ENCODE measurements around the gene SBF2. TPM values are rescaled to one million over a fixed set of nuclear protein-coding genes. Genes with fewer than 3 reads are reported as not detected.

SBF2 gene
- total RNA-seq, 2 experiments from 2014 or later: 14.2 to 15.2 TPM

- H3K4me1 Mint-ChIP-seq (ENCODE audit: low read depth): no peaks in the 10 kb centered on the region
- ATAC-seq (ENCODE audit: poor library complexity): no peak
- intact Hi-C loops (cut with DNase I, micrococcal nuclease): no loop called here
- POLR2A ChIA-PET: no interaction called here
- CTCF ChIA-PET: no interaction called here
- Histone ChIP-seq H3K9me3 (ENCODE audit: control insufficient read depth in 1 of 2, insufficient read depth in 1 of 2, low read length in 2 of 2) (no peaks in the 10 kb centered on the region), H3K36me3 (ENCODE audit: insufficient read depth, low read length) (no peaks in the 10 kb centered on the region), H3K27me3 (ENCODE audit: control insufficient read depth in 1 of 2, insufficient read depth in 2 of 2, low read length in 2 of 2) (no peaks in the 10 kb centered on the region), H3K4me3 (ENCODE audit: low read length) (no peak overlapping the region), H3K27ac (ENCODE audit: low read depth in 1 of 2, low read length in 2 of 2) (no peak overlapping the region), H3K4me1 (ENCODE audit: insufficient read depth, low read length) (no peaks in the 10 kb centered on the region)
- peaks cover 3% of the 10 kb centered on the region for H3K36me3 Mint-ChIP-seq (ENCODE audit: low read depth)
- no peaks in the 10 kb centered on the region for H3K9me3 Mint-ChIP-seq
- no peak overlapping the region for H3K27ac Mint-ChIP-seq
- DNase-seq: no peak
- H3K4me3 Mint-ChIP-seq: no peak overlapping the region
- H3K27me3 Mint-ChIP-seq: no peaks in the 10 kb centered on the region
- TF ChIP-seq, protein P1, sequence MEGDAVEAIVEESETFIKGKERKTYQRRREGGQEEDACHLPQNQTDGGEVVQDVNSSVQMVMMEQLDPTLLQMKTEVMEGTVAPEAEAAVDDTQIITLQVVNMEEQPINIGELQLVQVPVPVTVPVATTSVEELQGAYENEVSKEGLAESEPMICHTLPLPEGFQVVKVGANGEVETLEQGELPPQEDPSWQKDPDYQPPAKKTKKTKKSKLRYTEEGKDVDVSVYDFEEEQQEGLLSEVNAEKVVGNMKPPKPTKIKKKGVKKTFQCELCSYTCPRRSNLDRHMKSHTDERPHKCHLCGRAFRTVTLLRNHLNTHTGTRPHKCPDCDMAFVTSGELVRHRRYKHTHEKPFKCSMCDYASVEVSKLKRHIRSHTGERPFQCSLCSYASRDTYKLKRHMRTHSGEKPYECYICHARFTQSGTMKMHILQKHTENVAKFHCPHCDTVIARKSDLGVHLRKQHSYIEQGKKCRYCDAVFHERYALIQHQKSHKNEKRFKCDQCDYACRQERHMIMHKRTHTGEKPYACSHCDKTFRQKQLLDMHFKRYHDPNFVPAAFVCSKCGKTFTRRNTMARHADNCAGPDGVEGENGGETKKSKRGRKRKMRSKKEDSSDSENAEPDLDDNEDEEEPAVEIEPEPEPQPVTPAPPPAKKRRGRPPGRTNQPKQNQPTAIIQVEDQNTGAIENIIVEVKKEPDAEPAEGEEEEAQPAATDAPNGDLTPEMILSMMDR (IDR thresholded peaks at IDR 0.05): no peak
These were observed 407.4 kb downstream of the SBF2 start for GRCh38 chr11:9886595-9886994.

GRCh38 chr11:9884601-9885000 is 409.4 kb downstream of the SBF2 start:
- CTCF ChIA-PET: no interaction called here

DNA sequence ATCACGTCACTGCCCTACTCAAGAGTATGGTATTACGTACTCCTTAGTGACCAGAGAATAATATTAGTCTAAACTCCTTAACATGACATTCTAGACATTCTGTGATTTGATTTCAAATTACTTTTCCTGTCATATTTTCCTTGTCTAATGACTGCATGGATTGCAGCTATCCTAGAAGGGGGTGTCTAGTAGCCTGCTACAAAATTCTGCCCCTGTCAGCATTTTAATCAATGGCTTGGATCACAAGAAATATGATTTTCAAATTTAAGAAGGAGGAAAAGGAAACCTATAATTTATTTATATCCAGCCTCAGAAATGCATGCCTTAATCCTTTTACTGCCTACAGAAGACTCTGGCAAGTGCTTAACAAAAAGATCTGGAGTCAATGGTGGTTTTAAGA is 413.4 kb downstream of the SBF2 start:
- no peaks in the 10 kb centered on the region for H3K36me3 Mint-ChIP-seq (ENCODE audit: low read depth)
- intact Hi-C loops (cut with DNase I, micrococcal nuclease): no loop called here
- Histone ChIP-seq H3K4me1 (ENCODE audit: insufficient read depth, low read length) (no peaks in the 10 kb centered on the region), H3K4me3 (ENCODE audit: low read length) (no peak overlapping the region), H3K27ac (ENCODE audit: low read depth in 1 of 2, low read length in 2 of 2) (no peak overlapping the region), H3K9me3 (ENCODE audit: control insufficient read depth in 1 of 2, insufficient read depth in 1 of 2, low read length in 2 of 2) (no peaks in the 10 kb centered on the region), H3K27me3 (ENCODE audit: control insufficient read depth in 1 of 2, insufficient read depth in 2 of 2, low read length in 2 of 2) (no peaks in the 10 kb centered on the region), H3K36me3 (ENCODE audit: insufficient read depth, low read length) (no peaks in the 10 kb centered on the region)
- H3K27ac Mint-ChIP-seq: no peak overlapping the region
- POLR2A ChIA-PET: no interaction called here
- no peaks in the 10 kb centered on the region for H3K27me3 Mint-ChIP-seq
- H3K4me1 Mint-ChIP-seq (ENCODE audit: low read depth): no peaks in the 10 kb centered on the region
- CTCF ChIA-PET: no interaction called here
- ATAC-seq (ENCODE audit: poor library complexity): no peak
- H3K9me3 Mint-ChIP-seq: no peaks in the 10 kb centered on the region
- no peak overlapping the region for H3K4me3 Mint-ChIP-seq
- TF ChIP-seq, protein P1 (IDR thresholded peaks at IDR 0.05): no peak
- no peak for DNase-seq

More at GRCh38 chr11:9884601-9885000, 409.4 kb downstream of the SBF2 start:
- H3K4me3 ChIP-seq (ENCODE audit: low read length): no peak overlapping the region
- ATAC-seq (ENCODE audit: poor library complexity) (no peak), DNase-seq (no peak)
- TF ChIP-seq, protein P1 (IDR thresholded peaks at IDR 0.05): no peak
- H3K27me3 Mint-ChIP-seq: no peaks in the 10 kb centered on the region
- H3K27ac Mint-ChIP-seq: no peak overlapping the region
- H3K4me1 ChIP-seq (ENCODE audit: insufficient read depth, low read length): no peaks in the 10 kb centered on the region
- no peaks in the 10 kb centered on the region for H3K36me3 Mint-ChIP-seq (ENCODE audit: low read depth)
- intact Hi-C loops (cut with DNase I, micrococcal nuclease): no loop called here
- no peaks in the 10 kb centered on the region for H3K36me3 ChIP-seq (ENCODE audit: insufficient read depth, low read length)
- H3K4me1 Mint-ChIP-seq (ENCODE audit: low read depth): no peaks in the 10 kb centered on the region
- no peaks in the 10 kb centered on the region for H3K9me3 Mint-ChIP-seq
- no peaks in the 10 kb centered on the region for H3K9me3 ChIP-seq (ENCODE audit: control insufficient read depth in 1 of 2, insufficient read depth in 1 of 2, low read length in 2 of 2)
- POLR2A ChIA-PET: no interaction called here
- no peak overlapping the region for H3K27ac ChIP-seq (ENCODE audit: low read depth in 1 of 2, low read length in 2 of 2)
- no peak overlapping the region for H3K4me3 Mint-ChIP-seq
- no peaks in the 10 kb centered on the region for H3K27me3 ChIP-seq (ENCODE audit: control insufficient read depth in 1 of 2, insufficient read depth in 2 of 2, low read length in 2 of 2)
